ENCODE measurements around the gene IL34. TPM values are rescaled to one million over a fixed set of nuclear protein-coding genes. Genes with fewer than 3 reads are reported as not detected.

IL34 gene
- polyA plus RNA-seq, 1 donor from 2014 or later, result 3.0 TPM

- Histone ChIP-seq H3K4me2 (ENCODE audit: low read length) (no peak overlapping the region), H3K9ac (ENCODE audit: low read length) (no peak overlapping the region), H3K27ac (ENCODE audit: low read length) (no peak overlapping the region), H3K9me3 (ENCODE audit: low read length) (no peaks in the 10 kb centered on the region), H4K20me1 (ENCODE audit: insufficient read depth) (no peaks in the 10 kb centered on the region), H2AFZ (ENCODE audit: low read depth, low read length) (no peak overlapping the region), H3K9me2 (ENCODE audit: insufficient read depth, low read length) (no peaks in the 10 kb centered on the region), H3K27me3 (ENCODE audit: insufficient read depth, low read depth, low read length) (no peaks in the 10 kb centered on the region), H3F3A (ENCODE audit: insufficient read depth, low read length, poor library complexity, severe bottlenecking) (no peaks in the 10 kb centered on the region), H3K36me3 (ENCODE audit: insufficient read depth, low read length) (no peaks in the 10 kb centered on the region), H3K4me3 (ENCODE audit: low read length) (no peak overlapping the region), H3K79me2 (replicated peaks; ENCODE audit: insufficient read depth, low read length) (no peaks in the 10 kb centered on the region)
- no peak for TF ChIP-seq TAF1 (IDR thresholded peaks at IDR 0.05; ENCODE audit: low read depth)
- no peak for TF ChIP-seq EZH2 (IDR thresholded peaks at IDR 0.05; ENCODE audit: borderline replicate concordance, insufficient read depth, low read length, poor library complexity, severe bottlenecking)
- TF ChIP-seq EP300 (conservative IDR thresholded peaks at IDR 0.05; ENCODE audit: poor library complexity, severe bottlenecking), result no peak
- no peak for TF ChIP-seq REST (IDR thresholded peaks at IDR 0.05; ENCODE audit: borderline replicate concordance)
- TF ChIP-seq POLR2AphosphoS5 (IDR thresholded peaks at IDR 0.05), result no peak
- no peak for TF ChIP-seq MXI1 (conservative IDR thresholded peaks at IDR 0.05; ENCODE audit: poor library complexity, severe bottlenecking)
- TF ChIP-seq SMC3 (conservative IDR thresholded peaks at IDR 0.05; ENCODE audit: poor library complexity), result no peak
- no peak for TF ChIP-seq CTCF (IDR thresholded peaks at IDR 0.05; ENCODE audit: poor library complexity, severe bottlenecking)
- TF ChIP-seq RAD21 (conservative IDR thresholded peaks at IDR 0.05), result no peak
These were observed 63.6 kb downstream of the IL34 start for GRCh38 chr16:70709942-70710341.

Other genes starting within 250 kb of the IL34 start
- 19.4 and 21.7 TPM in 2 replicates for gene ST3GAL2, start 207.5 kb upstream of the IL34 start, polyA plus RNA-seq
- gene FCSK, start 192.0 kb upstream of the IL34 start, polyA plus RNA-seq, result 10.7 and 18.0 TPM in 2 replicates
- 131 and 185 TPM in 2 replicates for gene COG4, start 123.0 kb upstream of the IL34 start, polyA plus RNA-seq
- gene SF3B3, start 122.7 kb upstream of the IL34 start, polyA plus RNA-seq, result 88.2 and 90.0 TPM in 2 replicates
- 20.4 and 22.4 TPM in 2 replicates for gene MTSS2, start 39.5 kb downstream of the IL34 start, polyA plus RNA-seq
- gene VAC14, start 154.6 kb downstream of the IL34 start, polyA plus RNA-seq, result 8.6 and 13.2 TPM in 2 replicates

Measured in neural cell (in vitro differentiated cells).